Adrenal gland (tissue), 12 donors: ENCODE data around the gene GRB14. TPM values are rescaled to one million over a fixed set of nuclear protein-coding genes. Genes with fewer than 3 reads are reported as not detected.

ENCODE experiments used
- DNase-seq, 7 donors: peaks; one replicate each; pipeline ENCODE4 v3.0.0-alpha.2; 2019 to 2020
- H3K27ac ChIP-seq, 5 donors: fragments of 200-600 bp; sonication (generic) in 4 of 5; 1 replicate in 3 of 5; 2 replicates in 2 of 5; pipeline versions ENCODE4 v1.5.1 to v1.8.0; 2016 to 2020; ENCODE audit warnings: mild to moderate bottlenecking in 1 of 5
- H3K27me3 ChIP-seq: fragments of 200-600 bp; 2 replicates; pipeline ENCODE4 v1.8.0; 2021
- H3K36me3 ChIP-seq, 2 donors: fragments of 200-600 bp; replicated peaks in 1 of 2; 1 replicate in 1 of 2; 2 replicates in 1 of 2; pipeline versions ENCODE4 v1.5.1 to v1.8.0; 2018 to 2022
- H3K4me1 ChIP-seq, 2 donors: fragments of 200-600 bp; replicated peaks in 1 of 2; 1 replicate in 1 of 2; 2 replicates in 1 of 2; pipeline versions ENCODE4 v1.5.1 to v1.8.0; 2018 to 2021
- H3K4me3 ChIP-seq, 4 donors: fragments of 200-600 bp; sonication (generic) in 3 of 4; one replicate each; pipeline ENCODE4 v1.5.1; 2016 to 2018
- H3K9me3 ChIP-seq, 3 donors: fragments of 200-600 bp; sonication (generic) in 1 of 3; replicated peaks in 1 of 3; 1 replicate in 2 of 3; 2 replicates in 1 of 3; pipeline versions ENCODE4 v1.5.1 to v1.8.0; 2016 to 2021
- CTCF ChIP-seq, 6 experiments: fragments of 450-650 bp in 4 of 6; fragments of 200-600 bp in 2 of 6; sonication (generic) in 1 of 6; IDR thresholded peaks; 1 replicate in 5 of 6; 2 replicates in 1 of 6; pipeline versions ENCODE4 v1.5.1 to v1.8.0; 2016 to 2021; ENCODE audit warnings: antibody characterized with exemption in 6 of 6, mild to moderate bottlenecking in 2 of 6, moderate library complexity in 1 of 6
- POLR2A ChIP-seq, 2 donors: fragments of 450-650 bp; IDR thresholded peaks; one replicate each; pipeline ENCODE4 v1.6.1; 2017; ENCODE audit warnings: antibody characterized with exemption in 2 of 2, mild to moderate bottlenecking in 2 of 2, moderate library complexity in 1 of 2
- WGBS, 4 donors: extraction: QIAGEN DNeasy Blood & Tissue Kit in 2 of 4; methylation state at CpG; one replicate each; pipeline versions ENCODE4 v1.1.5 to v1.1.7; 2013 to 2017; 5-methylcytosine and 5-hydroxymethylcytosine counted together
- intact Hi-C, 2 donors: fragments of 100-400 bp; cut with DNase I; formaldehyde crosslinking; loops; one replicate each; pipeline versions ENCODE4 v1.14.1 to v1.15.0; 2022 to 2023
- polyA plus RNA-seq, 3 donors: library from polyadenylated mRNA; stranded (reverse); fragments of 200-250 nt in 2 of 3; fragments of 350-450 nt in 1 of 3; fragmentation: Illumina TruSeq in 1 of 3; extraction: RNeasy Lipid Tissue Mini Kit (QIAGEN cat#74804) in 1 of 3; gene quantifications; one replicate each; pipeline ENCODE4 v1.2.3, GENCODE V29; 2013 to 2014
- total RNA-seq, 9 donors: library from RNA; depleted of rRNA in 4 of 9; stranded (reverse); fragments of >200 nt in 4 of 9; fragments of 120-200 nt in 1 of 9; fragmentation: NEBNext Ultra II Directional in 1 of 9; extraction: Animal tissue kit (Norgen Biotek cat#: 25700) in 1 of 9; gene quantifications; one replicate each; pipeline versions ENCODE4 v1.1.0 to v1.2.4, GENCODE V29; 2013 to 2023
- donor health status: healthy with polysubstance abuse.
- donor health status: Bipolar disorder and iron deficiency.
- donor health status: DM: yes; HTN: yes; CAD: no.
- donor health status: DM: no; HTN: no; CAD: no.
- donor health status: DM: no; HTN: no; CAD: no.
- donor health status: DM: yes; HTN: yes; CAD: no.

GRB14 gene
- total and polyA plus RNA-seq, 12 donors, result 4.8 to 280 (median 40.7) TPM

DNA sequence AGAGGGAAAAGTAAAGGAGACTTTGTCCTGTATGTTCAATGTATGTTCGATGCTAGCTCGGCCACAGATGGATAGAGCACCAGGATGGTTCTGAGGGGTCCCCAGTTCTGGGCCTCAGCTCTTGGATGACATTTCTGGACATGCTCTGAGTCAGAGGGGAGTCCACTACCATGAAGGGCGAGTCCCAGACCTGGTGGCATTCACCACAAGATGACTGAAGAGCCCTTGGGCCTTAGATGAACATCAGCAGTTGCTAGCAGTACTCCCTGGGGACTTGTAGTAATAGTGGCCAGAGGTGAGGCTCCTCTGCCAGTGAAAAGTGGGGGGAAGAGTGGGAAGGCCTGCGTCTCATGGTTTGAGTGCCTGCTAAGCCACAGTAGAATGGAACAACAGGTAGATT lies 109.5 kb downstream of the GRB14 start:
- no peaks in the 10 kb centered on the region for H3K4me1 ChIP-seq
- no peaks in the 10 kb centered on the region for H3K27me3 ChIP-seq
- TF ChIP-seq CTCF (IDR thresholded peaks at IDR 0.05), result no peak
- no peak for TF ChIP-seq POLR2A (IDR thresholded peaks at IDR 0.05)
- no peaks in the 10 kb centered on the region for H3K36me3 ChIP-seq
- H3K9me3 ChIP-seq, result peaks cover 0 to 9% (median 0%) of the 10 kb centered on the region in 3 donors
- intact Hi-C loops, result no loop called here
- no peak for DNase-seq
- H3K4me3 ChIP-seq, result no peak overlapping the region
- no peak overlapping the region for H3K27ac ChIP-seq
- 89 to 97% (median 92%) methylated on average over 4 of the region's 4 CpGs for WGBS, 4 donors

- Histone ChIP-seq H3K4me3 (no peak overlapping the region), H3K27ac (no peak overlapping the region), H3K4me1 (no peaks in the 10 kb centered on the region), H3K36me3 (no peaks in the 10 kb centered on the region), H3K27me3 (no peaks in the 10 kb centered on the region), H3K9me3 (peaks cover 0 to 4% (median 0%) of the 10 kb centered on the region in 3 donors)
- intact Hi-C loops, result no loop called here
- no peak for TF ChIP-seq POLR2A (IDR thresholded peaks at IDR 0.05)
- WGBS, 4 donors, result 80 to 87% (median 81%) methylated on average over 6 to 7 of the region's 7 CpGs
- DNase-seq, result no peak
Observed at GRCh38 chr2:164510895-164511294, 110.4 kb downstream of the GRB14 start.

DNA sequence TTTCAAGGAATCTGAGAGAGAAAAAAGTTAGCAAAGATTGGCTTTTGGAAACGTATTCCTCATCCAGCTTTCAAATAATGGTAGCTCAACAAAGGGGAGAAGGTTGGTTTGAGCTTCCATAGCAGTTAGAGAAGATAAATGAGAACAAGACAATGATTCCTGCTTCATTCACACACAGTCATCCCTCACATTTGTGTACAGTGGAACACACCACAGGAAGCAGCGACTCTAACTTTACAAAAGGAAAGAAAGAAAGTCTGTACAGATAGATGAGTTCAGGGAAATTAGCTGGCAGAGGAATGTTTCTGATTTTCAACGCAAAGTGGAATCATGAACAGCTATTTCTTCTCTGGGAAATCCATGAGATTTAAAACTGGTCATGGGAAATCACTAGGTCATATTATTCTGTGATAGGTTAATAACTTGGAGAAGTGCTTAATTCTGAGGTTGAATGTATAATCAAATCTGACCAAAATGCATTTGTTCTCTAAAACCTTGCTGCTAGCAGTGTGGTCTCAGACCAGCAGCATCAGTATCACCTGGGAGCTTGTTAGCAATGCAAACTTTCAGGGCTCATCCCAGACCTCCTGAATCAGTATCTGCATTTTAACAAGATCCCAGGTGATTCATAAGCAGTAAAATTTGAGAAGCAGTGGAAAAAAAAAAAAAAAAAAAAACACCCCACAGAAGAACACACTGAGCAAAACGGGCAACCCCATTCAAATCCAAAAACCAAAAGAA lies 112.0 kb downstream of the GRB14 start:
- H3K36me3 ChIP-seq, result no peaks in the 10 kb centered on the region
- DNase-seq, result no peak
- intact Hi-C loops, result no loop called here
- TF ChIP-seq CTCF (IDR thresholded peaks at IDR 0.05), result no peak
- TF ChIP-seq POLR2A (IDR thresholded peaks at IDR 0.05), result no peak
- H3K27me3 ChIP-seq, result no peaks in the 10 kb centered on the region
- no peaks in the 10 kb centered on the region for H3K9me3 ChIP-seq
- no peaks in the 10 kb centered on the region for H3K4me1 ChIP-seq
- H3K27ac ChIP-seq, result no peak overlapping the region
- H3K4me3 ChIP-seq, result no peak overlapping the region
- WGBS, 4 donors, result 68 to 85% (median 81%) methylated on average over 4 of the region's 4 CpGs

DNA sequence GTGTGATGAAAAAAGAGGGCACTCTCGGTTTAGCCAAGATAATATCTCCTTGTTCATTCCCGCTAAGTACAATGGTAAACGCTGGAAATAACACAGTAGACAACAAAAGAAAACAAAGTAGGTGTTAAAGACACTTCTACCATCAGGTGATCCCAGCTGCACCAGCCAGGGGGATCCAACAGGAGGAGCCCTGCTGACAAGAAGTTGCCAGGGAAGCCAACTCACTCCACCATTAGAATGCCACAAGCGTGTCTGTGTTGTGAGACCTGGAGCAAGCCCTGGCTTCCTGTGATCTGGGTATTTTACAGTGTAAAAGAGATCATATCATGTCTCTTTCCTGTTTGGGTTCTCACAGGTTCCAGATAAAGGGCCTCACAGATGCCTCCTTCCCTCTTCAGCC lies 117.0 kb downstream of the GRB14 start:
- no peak for DNase-seq
- Histone ChIP-seq H3K27me3 (no peaks in the 10 kb centered on the region), H3K9me3 (no peaks in the 10 kb centered on the region), H3K4me3 (no peak overlapping the region), H3K27ac (no peak overlapping the region), H3K36me3 (no peaks in the 10 kb centered on the region), H3K4me1 (no peaks in the 10 kb centered on the region)
- TF ChIP-seq POLR2A (IDR thresholded peaks at IDR 0.05), result no peak
- TF ChIP-seq CTCF (IDR thresholded peaks at IDR 0.05), result peak in 2 of 6 experiments; percentile 13 to 19
- intact Hi-C loops, result no loop called here
- WGBS, 4 donors, result 87 to 88% (median 88%) methylated on average over 4 of the region's 4 CpGs

GRCh38 chr2:164498836-164499235 lies 122.4 kb downstream of the GRB14 start:
- TF ChIP-seq POLR2A (IDR thresholded peaks at IDR 0.05), result no peak
- no peak for TF ChIP-seq CTCF (IDR thresholded peaks at IDR 0.05)

More at GRCh38 chr2:164498836-164499235, 122.4 kb downstream of the GRB14 start:
- no peak overlapping the region for H3K27ac ChIP-seq
- intact Hi-C loops, result no loop called here
- no peak overlapping the region for H3K4me3 ChIP-seq
- H3K27me3 ChIP-seq, result no peaks in the 10 kb centered on the region
- WGBS, 4 donors, result 87 to 97% (median 92%) methylated on average over 2 of the region's 2 CpGs
- no peaks in the 10 kb centered on the region for H3K36me3 ChIP-seq
- no peak for DNase-seq
- no peaks in the 10 kb centered on the region for H3K4me1 ChIP-seq
- H3K9me3 ChIP-seq, result no peaks in the 10 kb centered on the region
